ENCODE results near the gene SLC1A2. TPM values are rescaled to one million over a fixed set of nuclear protein-coding genes. Genes with fewer than 3 reads are reported as not detected.
"Not testable (repeated sequence)": the region's sequence is repeated elsewhere in the genome, so short reads cannot be mapped to it uniquely, and the experiment has no call there.

Gene SLC1A2
- total and polyA plus RNA-seq, 2 donors, result 0.38 to 0.71 TPM

- DNase-seq (ENCODE audit: low read depth in 6 of 9, low spot score in 9 of 9), result no peak
- peaks cover 6 to 26% of the 10 kb centered on the region in 2 donors for H3K36me3 ChIP-seq (ENCODE audit: control insufficient read depth in 2 of 2, insufficient read depth in 2 of 2, low read length in 1 of 2)
- H3K4me1 ChIP-seq (ENCODE audit: control insufficient read depth in 2 of 2, insufficient read depth in 2 of 2, low read length in 2 of 2), result peaks cover 1 to 4% of the 10 kb centered on the region in 2 donors
- H3K9me3 ChIP-seq (ENCODE audit: control insufficient read depth in 2 of 2, insufficient read depth in 1 of 2, low read length in 1 of 2), result no peaks in the 10 kb centered on the region
- WGBS, result 90% methylated on average over 5 of the region's 5 CpGs
- no peak overlapping the region for H3K27ac ChIP-seq (ENCODE audit: low read depth in 1 of 2, low read length in 1 of 2)
- H3K4me3 ChIP-seq (ENCODE audit: low read length in 2 of 2), result no peak overlapping the region
- H3K27me3 ChIP-seq (ENCODE audit: control insufficient read depth in 2 of 2, insufficient read depth in 1 of 2, low read length in 1 of 2), result no peaks in the 10 kb centered on the region
Observed at GRCh38 chr11:35231076-35231860, 188.1 kb downstream of the SLC1A2 start.

- WGBS, result 98% methylated on average over 1 of the region's 1 CpG
- Histone ChIP-seq H3K27me3 (ENCODE audit: control insufficient read depth in 2 of 2, insufficient read depth in 1 of 2, low read length in 1 of 2) (no peaks in the 10 kb centered on the region), H3K4me1 (ENCODE audit: control insufficient read depth in 2 of 2, insufficient read depth in 2 of 2, low read length in 2 of 2) (no peaks in the 10 kb centered on the region), H3K27ac (ENCODE audit: low read depth in 1 of 2, low read length in 1 of 2) (no peak overlapping the region), H3K4me3 (ENCODE audit: low read length in 2 of 2) (no peak overlapping the region), H3K9me3 (ENCODE audit: control insufficient read depth in 2 of 2, insufficient read depth in 1 of 2, low read length in 1 of 2) (no peaks in the 10 kb centered on the region), H3K36me3 (ENCODE audit: control insufficient read depth in 2 of 2, insufficient read depth in 2 of 2, low read length in 1 of 2) (peaks cover 6 to 26% of the 10 kb centered on the region in 2 donors)
- no peak for DNase-seq (ENCODE audit: low read depth in 6 of 9, low spot score in 9 of 9)
Observed at GRCh38 chr11:35230388-35230787, 189.0 kb downstream of the SLC1A2 start.

GRCh38 chr11:35228328-35228725 lies 191.0 kb downstream of the SLC1A2 start:
- H3K36me3 ChIP-seq (ENCODE audit: control insufficient read depth in 2 of 2, insufficient read depth in 2 of 2, low read length in 1 of 2), result peaks cover 9 to 39% of the 10 kb centered on the region in 2 donors
- H3K4me1 ChIP-seq (ENCODE audit: control insufficient read depth in 2 of 2, insufficient read depth in 2 of 2, low read length in 2 of 2), result no peaks in the 10 kb centered on the region
- no peak for DNase-seq (ENCODE audit: low read depth in 6 of 9, low spot score in 9 of 9)
- H3K4me3 ChIP-seq (ENCODE audit: low read length in 2 of 2), result no peak overlapping the region
- WGBS, result 96% methylated on average over 3 of the region's 3 CpGs
- no peaks in the 10 kb centered on the region for H3K27me3 ChIP-seq (ENCODE audit: control insufficient read depth in 2 of 2, insufficient read depth in 1 of 2, low read length in 1 of 2)
- H3K27ac ChIP-seq (ENCODE audit: low read depth in 1 of 2, low read length in 1 of 2), result no peak overlapping the region
- no peaks in the 10 kb centered on the region for H3K9me3 ChIP-seq (ENCODE audit: control insufficient read depth in 2 of 2, insufficient read depth in 1 of 2, low read length in 1 of 2)

GRCh38 chr11:35227576-35228327 lies 191.6 kb downstream of the SLC1A2 start:
- no peak for DNase-seq (ENCODE audit: low read depth in 6 of 9, low spot score in 9 of 9)
- no peak overlapping the region for H3K4me3 ChIP-seq (ENCODE audit: low read length in 2 of 2)
- no peaks in the 10 kb centered on the region for H3K9me3 ChIP-seq (ENCODE audit: control insufficient read depth in 2 of 2, insufficient read depth in 1 of 2, low read length in 1 of 2)
- no peak overlapping the region for H3K27ac ChIP-seq (ENCODE audit: low read depth in 1 of 2, low read length in 1 of 2)
- H3K27me3 ChIP-seq (ENCODE audit: control insufficient read depth in 2 of 2, insufficient read depth in 1 of 2, low read length in 1 of 2), result no peaks in the 10 kb centered on the region
- H3K4me1 ChIP-seq (ENCODE audit: control insufficient read depth in 2 of 2, insufficient read depth in 2 of 2, low read length in 2 of 2), result no peaks in the 10 kb centered on the region
- 95% methylated on average over 5 of the region's 5 CpGs for WGBS
- peaks cover 11 to 44% of the 10 kb centered on the region in 2 donors for H3K36me3 ChIP-seq (ENCODE audit: control insufficient read depth in 2 of 2, insufficient read depth in 2 of 2, low read length in 1 of 2)

- not testable (repeated sequence) for DNase-seq (ENCODE audit: low read depth in 6 of 9, low spot score in 9 of 9); H3K9me3 ChIP-seq (ENCODE audit: control insufficient read depth in 2 of 2, insufficient read depth in 1 of 2, low read length in 1 of 2); H3K4me3 ChIP-seq (ENCODE audit: low read length in 2 of 2); H3K27ac ChIP-seq (ENCODE audit: low read depth in 1 of 2, low read length in 1 of 2); H3K27me3 ChIP-seq (ENCODE audit: control insufficient read depth in 2 of 2, insufficient read depth in 1 of 2, low read length in 1 of 2); H3K4me1 ChIP-seq (ENCODE audit: control insufficient read depth in 2 of 2, insufficient read depth in 2 of 2, low read length in 2 of 2)
- H3K36me3 ChIP-seq (ENCODE audit: control insufficient read depth in 2 of 2, insufficient read depth in 2 of 2, low read length in 1 of 2), result peaks cover 11 to 53% of the 10 kb centered on the region in 2 donors
- WGBS, result 91% methylated on average over 6 of the region's 6 CpGs
Observed at GRCh38 chr11:35226756-35227155, 192.6 kb downstream of the SLC1A2 start.

- H3K27me3 ChIP-seq (ENCODE audit: control insufficient read depth in 2 of 2, insufficient read depth in 1 of 2, low read length in 1 of 2), result no peaks in the 10 kb centered on the region
- peaks cover 8 to 57% of the 10 kb centered on the region in 2 donors for H3K36me3 ChIP-seq (ENCODE audit: control insufficient read depth in 2 of 2, insufficient read depth in 2 of 2, low read length in 1 of 2)
- H3K27ac ChIP-seq (ENCODE audit: low read depth in 1 of 2, low read length in 1 of 2), result no peak overlapping the region
- DNase-seq (ENCODE audit: low read depth in 6 of 9, low spot score in 9 of 9), result no peak
- H3K9me3 ChIP-seq (ENCODE audit: control insufficient read depth in 2 of 2, insufficient read depth in 1 of 2, low read length in 1 of 2), result no peaks in the 10 kb centered on the region
- 96% methylated on average over 3 of the region's 3 CpGs for WGBS
- H3K4me1 ChIP-seq (ENCODE audit: control insufficient read depth in 2 of 2, insufficient read depth in 2 of 2, low read length in 2 of 2), result peaks cover 0 to 3% of the 10 kb centered on the region in 2 donors
- no peak overlapping the region for H3K4me3 ChIP-seq (ENCODE audit: low read length in 2 of 2)
Observed at GRCh38 chr11:35225946-35226520, 193.3 kb downstream of the SLC1A2 start.

- Histone ChIP-seq H3K27me3 (ENCODE audit: control insufficient read depth in 2 of 2, insufficient read depth in 1 of 2, low read length in 1 of 2) (no peaks in the 10 kb centered on the region), H3K36me3 (ENCODE audit: control insufficient read depth in 2 of 2, insufficient read depth in 2 of 2, low read length in 1 of 2) (peaks cover 8 to 53% of the 10 kb centered on the region in 2 donors), H3K9me3 (ENCODE audit: control insufficient read depth in 2 of 2, insufficient read depth in 1 of 2, low read length in 1 of 2) (no peaks in the 10 kb centered on the region), H3K4me3 (ENCODE audit: low read length in 2 of 2) (no peak overlapping the region), H3K4me1 (ENCODE audit: control insufficient read depth in 2 of 2, insufficient read depth in 2 of 2, low read length in 2 of 2) (peaks cover 0 to 12% of the 10 kb centered on the region in 2 donors), H3K27ac (ENCODE audit: low read depth in 1 of 2, low read length in 1 of 2) (no peak overlapping the region)
- no peak for DNase-seq (ENCODE audit: low read depth in 6 of 9, low spot score in 9 of 9)
- 100% methylated on average over 1 of the region's 1 CpG for WGBS
Observed at GRCh38 chr11:35223991-35224390, 195.4 kb downstream of the SLC1A2 start.

GRCh38 chr11:35223371-35223796 lies 196.0 kb downstream of the SLC1A2 start:
- Histone ChIP-seq H3K27me3 (ENCODE audit: control insufficient read depth in 2 of 2, insufficient read depth in 1 of 2, low read length in 1 of 2) (no peaks in the 10 kb centered on the region), H3K4me1 (ENCODE audit: control insufficient read depth in 2 of 2, insufficient read depth in 2 of 2, low read length in 2 of 2) (peaks cover 0 to 17% of the 10 kb centered on the region in 2 donors), H3K9me3 (ENCODE audit: control insufficient read depth in 2 of 2, insufficient read depth in 1 of 2, low read length in 1 of 2) (no peaks in the 10 kb centered on the region), H3K36me3 (ENCODE audit: control insufficient read depth in 2 of 2, insufficient read depth in 2 of 2, low read length in 1 of 2) (peaks cover 10 to 53% of the 10 kb centered on the region in 2 donors), H3K27ac (ENCODE audit: low read depth in 1 of 2, low read length in 1 of 2) (no peak overlapping the region), H3K4me3 (ENCODE audit: low read length in 2 of 2) (no peak overlapping the region)
- DNase-seq (ENCODE audit: low read depth in 6 of 9, low spot score in 9 of 9), result no peak
- WGBS, result 97% methylated on average over 9 of the region's 9 CpGs

- DNase-seq (ENCODE audit: low read depth in 6 of 9, low spot score in 9 of 9), result no peak
- no peaks in the 10 kb centered on the region for H3K27me3 ChIP-seq (ENCODE audit: control insufficient read depth in 2 of 2, insufficient read depth in 1 of 2, low read length in 1 of 2)
- no peak overlapping the region for H3K27ac ChIP-seq (ENCODE audit: low read depth in 1 of 2, low read length in 1 of 2)
- 100% methylated on average over 1 of the region's 1 CpG for WGBS
- H3K36me3 ChIP-seq (ENCODE audit: control insufficient read depth in 2 of 2, insufficient read depth in 2 of 2, low read length in 1 of 2), result peaks cover 13 to 58% of the 10 kb centered on the region in 2 donors
- no peak overlapping the region for H3K4me3 ChIP-seq (ENCODE audit: low read length in 2 of 2)
- peaks cover 21 to 49% of the 10 kb centered on the region in 2 donors for H3K4me1 ChIP-seq (ENCODE audit: control insufficient read depth in 2 of 2, insufficient read depth in 2 of 2, low read length in 2 of 2)
- H3K9me3 ChIP-seq (ENCODE audit: control insufficient read depth in 2 of 2, insufficient read depth in 1 of 2, low read length in 1 of 2), result no peaks in the 10 kb centered on the region
Observed at GRCh38 chr11:35218956-35219355, 200.4 kb downstream of the SLC1A2 start.
